ENCODE results near the gene SMYD3.
"Not testable (repeated sequence)": the region's sequence is repeated elsewhere in the genome, so short reads cannot be mapped to it uniquely, and the experiment has no call there.

- TF ChIP-seq, protein P1, sequence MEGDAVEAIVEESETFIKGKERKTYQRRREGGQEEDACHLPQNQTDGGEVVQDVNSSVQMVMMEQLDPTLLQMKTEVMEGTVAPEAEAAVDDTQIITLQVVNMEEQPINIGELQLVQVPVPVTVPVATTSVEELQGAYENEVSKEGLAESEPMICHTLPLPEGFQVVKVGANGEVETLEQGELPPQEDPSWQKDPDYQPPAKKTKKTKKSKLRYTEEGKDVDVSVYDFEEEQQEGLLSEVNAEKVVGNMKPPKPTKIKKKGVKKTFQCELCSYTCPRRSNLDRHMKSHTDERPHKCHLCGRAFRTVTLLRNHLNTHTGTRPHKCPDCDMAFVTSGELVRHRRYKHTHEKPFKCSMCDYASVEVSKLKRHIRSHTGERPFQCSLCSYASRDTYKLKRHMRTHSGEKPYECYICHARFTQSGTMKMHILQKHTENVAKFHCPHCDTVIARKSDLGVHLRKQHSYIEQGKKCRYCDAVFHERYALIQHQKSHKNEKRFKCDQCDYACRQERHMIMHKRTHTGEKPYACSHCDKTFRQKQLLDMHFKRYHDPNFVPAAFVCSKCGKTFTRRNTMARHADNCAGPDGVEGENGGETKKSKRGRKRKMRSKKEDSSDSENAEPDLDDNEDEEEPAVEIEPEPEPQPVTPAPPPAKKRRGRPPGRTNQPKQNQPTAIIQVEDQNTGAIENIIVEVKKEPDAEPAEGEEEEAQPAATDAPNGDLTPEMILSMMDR (IDR thresholded peaks at IDR 0.05) = not testable (repeated sequence)
- TF ChIP-seq POLR2A (IDR thresholded peaks at IDR 0.05) = not testable (repeated sequence)
Observed at GRCh38 chr1:245740336-245740735, 766.7 kb downstream of the SMYD3 start.
